BLaER1 treated with 17β-estradiol and CSF1 and Interleukin-3, amounts not matched to agents 10 nM and 100 nM (cell line): ENCODE measurements around the gene TMEM130.

Experiments used
- H3K27ac ChIP-seq, 11 experiments: shearing (Covaris generic); formaldehyde crosslinking; 2 replicates each; pipeline ENCODE4 v1.8.1; 2022
- H3K27me3 ChIP-seq, 11 experiments: shearing (Covaris generic); formaldehyde crosslinking; 2 replicates each; pipeline ENCODE4 v1.8.1; 2022
- H3K36me3 ChIP-seq, 11 experiments: shearing (Covaris generic); formaldehyde crosslinking; 2 replicates each; pipeline ENCODE4 v1.8.1; 2022
- H3K4me1 ChIP-seq, 10 experiments: shearing (Covaris generic); formaldehyde crosslinking; 2 replicates each; pipeline ENCODE4 v1.8.1; 2022
- H3K4me2 ChIP-seq, 11 experiments: shearing (Covaris generic); formaldehyde crosslinking; 2 replicates each; pipeline ENCODE4 v1.8.1; 2022
- H3K4me3 ChIP-seq, 10 experiments: shearing (Covaris generic); formaldehyde crosslinking; 2 replicates each; pipeline ENCODE4 v1.8.1; 2022
- H3K9ac ChIP-seq, 11 experiments: shearing (Covaris generic); formaldehyde crosslinking; 2 replicates each; pipeline ENCODE4 v1.8.1; 2022
- H3K9me3 ChIP-seq, 11 experiments: shearing (Covaris generic); formaldehyde crosslinking; replicated peaks in 1 of 11; 2 replicates each; pipeline ENCODE4 v1.8.1; 2022
- H4K20me1 ChIP-seq, 11 experiments: shearing (Covaris generic); formaldehyde crosslinking; 2 replicates each; pipeline ENCODE4 v1.8.1; 2022
- Cebpa-rat ChIP-seq, 11 experiments: shearing (Covaris generic); IDR thresholded peaks; 2 replicates each; pipeline ENCODE4 v1.8.1; 2022

TMEM130 gene

DNA sequence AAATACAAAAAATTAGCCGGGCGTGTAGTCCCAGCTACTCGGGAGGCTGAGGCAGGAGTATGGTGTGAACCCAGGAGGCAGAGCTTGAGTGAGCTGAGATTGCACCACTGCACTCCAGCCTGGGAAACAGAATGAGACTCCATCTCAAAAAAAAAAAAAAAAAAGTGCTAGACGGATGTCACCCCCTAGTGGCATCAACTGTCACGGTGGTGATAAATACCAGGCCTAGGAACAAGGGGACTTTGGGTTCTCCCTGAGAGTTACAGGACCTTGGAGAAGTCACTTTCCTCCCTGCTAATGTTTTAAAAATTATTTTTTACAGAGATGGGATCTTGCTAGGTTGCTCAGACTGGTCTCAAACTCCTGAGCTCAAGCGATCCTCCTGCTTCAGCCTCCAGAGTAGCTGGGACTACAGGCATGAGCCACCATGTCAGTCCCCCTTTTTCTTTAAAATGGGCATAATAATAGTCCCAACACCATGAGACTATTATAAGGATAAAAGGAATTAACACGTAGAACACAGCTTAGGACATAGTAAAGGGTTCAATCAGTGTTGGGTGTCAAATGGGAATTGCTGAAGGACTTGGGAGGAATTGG, 2.6 kb upstream of the TMEM130 start:
- Histone ChIP-seq H3K27ac (no peak overlapping the region), H3K4me1 (peaks cover 17 to 46% (median 38%) of the 10 kb centered on the region in 10 experiments), H3K4me3 (no peak overlapping the region), H3K27me3 (peaks cover 20 to 26% (median 24%) of the 10 kb centered on the region in 11 experiments), H3K9me3 (no peaks in the 10 kb centered on the region), H3K4me2 (no peak overlapping the region), H3K9ac (no peak overlapping the region), H3K36me3 (no peaks in the 10 kb centered on the region), H4K20me1 (peaks cover 0 to 7% (median 0%) of the 10 kb centered on the region in 11 experiments; a peak in 3 of 22 replicates)
- TF ChIP-seq Cebpa-rat (IDR thresholded peaks at IDR 0.05) = no peak

DNA sequence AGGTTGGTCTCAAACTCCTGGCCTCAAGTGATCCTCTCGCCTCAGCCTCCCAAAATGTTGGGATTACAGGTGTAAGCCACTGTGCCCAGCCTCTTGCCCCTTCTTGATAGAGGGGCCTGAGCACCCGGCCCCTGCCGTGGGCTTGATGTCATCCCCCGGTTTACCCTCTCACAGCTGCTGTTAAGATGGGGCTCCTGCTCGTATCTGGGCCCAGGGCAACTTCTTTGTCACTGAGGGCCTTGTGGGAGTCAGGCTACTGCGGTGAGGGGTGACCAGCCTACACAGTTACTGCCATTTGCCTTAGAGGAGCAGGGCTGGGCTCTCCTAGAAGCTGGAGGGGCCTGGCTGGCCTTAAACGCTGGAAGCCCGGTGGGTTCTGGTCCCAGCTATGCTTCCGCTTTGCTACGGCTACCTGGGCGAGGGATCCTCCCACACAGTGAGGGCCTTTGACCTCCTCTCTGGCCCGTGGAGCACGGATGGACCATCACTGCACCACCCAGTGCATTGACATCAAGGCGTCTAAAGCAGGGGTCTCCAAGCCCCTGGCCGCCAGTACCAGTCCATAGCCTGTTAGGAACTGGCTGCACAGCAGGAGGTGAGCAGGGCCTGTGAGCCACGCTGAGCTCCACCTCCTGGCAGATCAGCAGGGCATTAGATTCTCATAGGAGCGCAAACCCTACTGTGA, 1.1 kb upstream of the TMEM130 start:
- Histone ChIP-seq H3K9me3 (no peaks in the 10 kb centered on the region), H3K9ac (peak overlapping the region in 3 of 11 experiments; percentile 37 to 75 (median 61); a peak in 4 of 22 replicates), H3K36me3 (no peaks in the 10 kb centered on the region), H3K4me2 (peak overlapping the region; percentile 95 to 100 (median 100)), H4K20me1 (peaks cover 0 to 7% (median 0%) of the 10 kb centered on the region in 11 experiments; a peak in 3 of 22 replicates), H3K27ac (peak overlapping the region in 1 of 11 experiments; percentile 14; a peak in 1 of 22 replicates), H3K4me1 (peaks cover 17 to 46% (median 38%) of the 10 kb centered on the region in 10 experiments), H3K27me3 (peaks cover 20 to 29% (median 24%) of the 10 kb centered on the region in 11 experiments), H3K4me3 (peak overlapping the region in 3 of 10 experiments; percentile 71 to 80 (median 73); a peak in 3 of 20 replicates)
- no peak for TF ChIP-seq Cebpa-rat (IDR thresholded peaks at IDR 0.05)

DNA sequence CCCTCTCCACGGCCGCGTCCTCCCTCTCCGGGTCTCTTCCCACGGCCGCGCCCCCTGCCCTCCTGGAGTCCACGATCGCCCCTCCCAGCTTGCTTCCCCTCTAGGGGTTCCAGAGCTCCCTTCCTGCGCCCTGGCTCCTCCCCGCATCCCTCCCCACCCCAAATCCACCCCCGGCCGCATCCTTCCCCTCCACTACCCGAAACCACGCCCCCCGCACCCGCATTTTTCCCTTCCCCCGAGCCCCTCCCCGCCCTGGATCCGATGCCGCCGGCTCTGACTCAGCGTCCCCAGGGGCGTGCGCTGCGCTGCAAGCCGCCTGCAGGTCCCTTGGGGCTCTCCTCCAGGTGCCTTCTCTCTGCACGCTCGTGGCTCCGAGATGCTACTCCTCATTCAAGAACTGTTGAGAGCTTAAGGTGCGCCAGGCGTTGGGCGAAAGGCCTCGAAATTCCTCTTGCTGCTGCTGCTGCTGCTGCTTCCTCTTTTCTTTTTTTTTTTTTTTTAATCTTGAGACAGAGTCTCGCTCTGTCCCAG, 372 bp upstream of the TMEM130 start:
- no peaks in the 10 kb centered on the region for H3K9me3 ChIP-seq
- H3K4me3 ChIP-seq = peak overlapping the region; percentile 56 to 80 (median 69)
- no peaks in the 10 kb centered on the region for H3K36me3 ChIP-seq
- H3K4me2 ChIP-seq = peak overlapping the region; percentile 95 to 100 (median 100)
- H4K20me1 ChIP-seq = peaks cover 0 to 7% (median 0%) of the 10 kb centered on the region in 11 experiments; a peak in 3 of 22 replicates
- H3K9ac ChIP-seq = peak overlapping the region; percentile 60 to 79 (median 72); a peak in 20 of 22 replicates
- H3K4me1 ChIP-seq = peaks cover 17 to 46% (median 38%) of the 10 kb centered on the region in 10 experiments
- TF ChIP-seq Cebpa-rat (IDR thresholded peaks at IDR 0.05) = no peak
- peak overlapping the region in 10 of 11 experiments; percentile 14 to 68 (median 62); a peak in 17 of 22 replicates for H3K27ac ChIP-seq
- peaks cover 20 to 29% (median 24%) of the 10 kb centered on the region in 11 experiments for H3K27me3 ChIP-seq

DNA sequence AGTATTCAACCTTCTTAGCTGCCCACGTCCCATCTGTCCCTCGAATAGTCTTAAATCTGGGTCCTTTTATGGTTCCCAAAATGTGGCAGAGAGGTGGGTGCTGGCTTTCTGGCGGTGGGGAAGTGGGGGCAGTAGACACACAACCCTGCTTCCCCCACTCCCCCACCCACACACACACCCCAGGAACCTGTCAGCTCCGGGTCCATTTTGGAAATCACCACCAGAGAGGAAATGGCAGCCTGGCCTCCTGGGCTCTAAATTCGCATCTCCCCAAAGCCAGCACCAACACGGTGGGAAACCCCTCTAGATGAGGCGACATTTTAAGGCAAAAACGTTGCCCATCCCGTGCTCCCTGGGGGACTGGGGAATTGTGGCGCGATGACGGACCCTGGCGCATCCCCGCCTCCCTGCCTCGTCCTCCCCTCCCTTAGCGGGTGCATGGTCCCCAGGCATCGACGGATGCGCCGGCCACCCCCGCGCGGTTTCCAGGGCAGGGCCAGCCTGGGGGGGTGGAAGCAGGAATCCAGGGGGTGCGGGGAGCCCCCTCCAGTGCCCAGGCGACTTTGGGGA, 702 bp downstream of the TMEM130 start:
- H3K36me3 ChIP-seq = no peaks in the 10 kb centered on the region
- peak overlapping the region; percentile 95 to 100 (median 100) for H3K4me2 ChIP-seq
- peaks cover 0 to 7% (median 0%) of the 10 kb centered on the region in 11 experiments; a peak in 4 of 22 replicates for H4K20me1 ChIP-seq
- TF ChIP-seq Cebpa-rat (IDR thresholded peaks at IDR 0.05) = no peak
- H3K27me3 ChIP-seq = peaks cover 20 to 29% (median 24%) of the 10 kb centered on the region in 11 experiments
- H3K27ac ChIP-seq = peak overlapping the region in 6 of 11 experiments; percentile 60 to 68 (median 65); a peak in 9 of 22 replicates
- peak overlapping the region; percentile 56 to 80 (median 69) for H3K4me3 ChIP-seq
- no peaks in the 10 kb centered on the region for H3K9me3 ChIP-seq
- peaks cover 25 to 46% (median 39%) of the 10 kb centered on the region in 10 experiments for H3K4me1 ChIP-seq
- H3K9ac ChIP-seq = peak overlapping the region in 10 of 11 experiments; percentile 61 to 79 (median 72); a peak in 16 of 22 replicates

DNA sequence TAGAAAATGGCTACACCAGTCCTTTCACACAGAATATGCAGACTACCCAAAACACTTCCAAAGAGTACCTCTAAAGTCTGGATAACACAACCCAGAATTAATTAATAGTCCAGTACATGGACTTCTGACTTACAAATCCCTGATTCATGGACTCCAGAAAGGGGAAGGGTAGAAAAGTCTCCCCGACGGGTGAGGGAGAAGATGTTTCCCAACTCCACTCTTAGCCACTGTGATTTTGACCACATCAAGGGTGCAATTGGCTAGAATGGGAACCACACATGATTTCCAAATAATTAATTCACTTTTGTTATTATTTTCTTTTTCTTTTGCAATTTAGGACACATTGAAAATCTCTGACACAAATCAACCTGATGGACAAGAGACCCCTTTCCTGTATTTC, 1.4 kb downstream of the TMEM130 start:
- H3K4me2 ChIP-seq = peak overlapping the region in 8 of 11 experiments; percentile 95 to 100 (median 100); a peak in 15 of 22 replicates
- H3K9ac ChIP-seq = no peak overlapping the region
- no peak overlapping the region; a peak in 1 of 20 replicates for H3K4me3 ChIP-seq
- H4K20me1 ChIP-seq = peaks cover 0 to 7% (median 0%) of the 10 kb centered on the region in 11 experiments; a peak in 4 of 22 replicates
- H3K27ac ChIP-seq = no peak overlapping the region
- H3K27me3 ChIP-seq = peaks cover 20 to 29% (median 24%) of the 10 kb centered on the region in 11 experiments
- no peak; a peak in 1 of 22 replicates for TF ChIP-seq Cebpa-rat (IDR thresholded peaks at IDR 0.05)
- H3K9me3 ChIP-seq = no peaks in the 10 kb centered on the region
- H3K4me1 ChIP-seq = peaks cover 25 to 41% (median 34%) of the 10 kb centered on the region in 10 experiments
- H3K36me3 ChIP-seq = no peaks in the 10 kb centered on the region

DNA sequence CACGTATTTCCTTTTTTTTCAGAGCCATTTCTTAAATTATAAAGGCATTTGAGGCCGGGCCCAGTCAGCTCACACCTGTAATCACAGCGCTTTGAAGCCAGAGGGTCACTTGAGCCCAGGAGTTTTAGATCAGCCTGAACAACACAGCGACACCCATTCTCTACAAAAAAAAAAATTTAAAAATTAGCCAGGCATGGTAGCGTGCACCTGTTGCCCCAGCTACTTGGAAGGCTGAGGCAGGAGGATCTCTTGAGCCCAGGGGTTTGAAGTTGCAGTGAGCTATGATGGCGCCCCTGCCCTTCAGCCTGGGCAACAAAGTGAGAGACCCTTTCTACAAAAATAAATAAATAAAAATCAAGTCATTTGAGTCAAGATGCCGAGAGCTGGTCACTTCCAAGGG, 3.0 kb downstream of the TMEM130 start:
- Histone ChIP-seq H3K36me3 (no peaks in the 10 kb centered on the region), H3K27me3 (peaks cover 20 to 29% (median 24%) of the 10 kb centered on the region in 11 experiments), H3K9ac (no peak overlapping the region), H3K4me2 (no peak overlapping the region), H3K9me3 (no peaks in the 10 kb centered on the region), H3K4me3 (no peak overlapping the region), H3K27ac (no peak overlapping the region), H3K4me1 (peaks cover 25 to 39% (median 33%) of the 10 kb centered on the region in 10 experiments), H4K20me1 (peaks cover 0 to 7% (median 0%) of the 10 kb centered on the region in 11 experiments; a peak in 4 of 22 replicates)
- no peak for TF ChIP-seq Cebpa-rat (IDR thresholded peaks at IDR 0.05)

DNA sequence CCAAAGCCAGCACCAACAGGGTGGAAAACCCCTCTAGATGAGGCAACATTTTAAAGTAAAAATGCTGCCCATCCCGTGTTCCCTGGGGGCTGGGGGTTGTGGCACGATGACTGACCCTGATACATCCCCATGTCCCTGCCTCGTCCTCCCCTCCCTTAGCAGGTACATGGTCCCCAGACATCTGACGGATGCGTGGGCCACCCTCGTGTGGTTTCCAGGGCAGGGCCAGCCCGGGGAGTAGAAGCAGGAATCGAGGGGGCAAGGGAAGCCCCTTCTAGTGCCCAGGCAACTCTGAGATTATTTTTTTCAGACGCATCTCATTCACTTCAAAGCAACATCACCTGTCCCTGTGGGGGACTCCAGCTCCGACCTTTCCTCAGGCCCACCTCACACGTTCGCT, 3.5 kb downstream of the TMEM130 start:
- Histone ChIP-seq H3K4me2 (no peak overlapping the region), H3K4me3 (no peak overlapping the region), H4K20me1 (peaks cover 0 to 7% (median 0%) of the 10 kb centered on the region in 11 experiments; a peak in 4 of 22 replicates), H3K4me1 (peaks cover 24 to 36% (median 30%) of the 10 kb centered on the region in 10 experiments), H3K27ac (no peak overlapping the region), H3K9me3 (no peaks in the 10 kb centered on the region), H3K27me3 (peaks cover 20 to 29% (median 24%) of the 10 kb centered on the region in 11 experiments), H3K36me3 (no peaks in the 10 kb centered on the region), H3K9ac (no peak overlapping the region)
- TF ChIP-seq Cebpa-rat (IDR thresholded peaks at IDR 0.05) = no peak

DNA sequence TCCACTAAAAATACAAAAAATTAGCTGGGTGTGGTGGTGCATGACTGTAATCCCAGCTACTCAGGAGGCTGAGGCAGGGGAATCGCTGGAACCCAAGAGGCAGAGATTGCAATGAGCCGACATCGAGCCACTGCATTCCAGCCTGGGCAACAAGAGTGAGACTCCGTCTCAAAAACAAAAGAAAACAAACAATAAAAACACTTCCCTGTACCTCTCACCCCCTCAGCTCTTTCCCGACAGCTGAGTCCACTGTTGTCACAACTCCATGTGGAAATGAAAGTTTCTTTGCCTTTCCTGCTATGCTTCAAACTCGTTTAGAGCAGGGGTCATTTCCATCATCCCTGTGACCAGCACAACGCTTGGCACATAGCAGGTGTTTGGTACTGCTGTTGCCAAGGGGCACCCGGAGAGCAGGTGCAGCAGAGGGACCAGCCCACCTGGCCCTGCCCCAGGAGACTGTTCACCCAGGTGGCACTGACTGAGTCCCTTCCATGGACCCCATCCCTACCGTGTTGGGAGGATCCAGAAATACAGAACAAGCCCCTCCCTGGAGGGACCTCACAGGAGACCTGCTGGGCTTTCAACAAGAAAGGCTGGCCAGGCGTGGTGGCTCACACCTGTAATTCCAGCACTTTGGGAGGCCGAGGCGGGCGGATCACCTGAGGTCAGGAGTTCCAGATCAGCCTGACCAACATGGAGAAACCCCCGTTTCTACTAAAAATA, 4.9 kb downstream of the TMEM130 start:
- H3K9ac ChIP-seq = no peak overlapping the region
- no peaks in the 10 kb centered on the region for H3K9me3 ChIP-seq
- peak overlapping the region in 2 of 11 experiments; percentile 32 to 49; a peak in 4 of 22 replicates for H3K4me2 ChIP-seq
- H3K27ac ChIP-seq = no peak overlapping the region
- H3K4me1 ChIP-seq = peaks cover 14 to 32% (median 21%) of the 10 kb centered on the region in 10 experiments
- peaks cover 18 to 27% (median 23%) of the 10 kb centered on the region in 11 experiments for H3K27me3 ChIP-seq
- peaks cover 0 to 6% (median 0%) of the 10 kb centered on the region in 11 experiments; a peak in 3 of 22 replicates for H4K20me1 ChIP-seq
- H3K4me3 ChIP-seq = no peak overlapping the region
- no peak for TF ChIP-seq Cebpa-rat (IDR thresholded peaks at IDR 0.05)
- no peaks in the 10 kb centered on the region for H3K36me3 ChIP-seq
